HCT116 (cell line): ENCODE data around the gene DCTD. TPM values are rescaled to one million over a fixed set of nuclear protein-coding genes. Genes with fewer than 3 reads are reported as not detected.

Experiments
- ATAC-seq: fragments of 200-7000 bp; cut with Tn5 transposase; 2 replicates; pipeline ENCODE4 v1.9.1; 2020; ENCODE audit warnings: mild to moderate bottlenecking, moderate library complexity
- BruUV-seq: library from RNA; stranded (reverse); fragments of 400-500 nt; replicated peaks from 2 replicates; lab custom pipeline; 2021; lab: Mats Ljungman, UMichigan
- CTCF ChIA-PET: fragments of 300-600 bp; sonication (Branson Sonifier 250); formaldehyde crosslinking; loops from one replicate; lab custom pipeline; 2021; ENCODE audit warnings: antibody characterized with exemption; lab: Charles Lee
- POLR2A ChIA-PET: fragments of 300-600, 350-600 bp; sonication (Branson Sonifier 250); formaldehyde crosslinking; loops from one replicate; lab custom pipeline; 2021; ENCODE audit warnings: antibody characterized with exemption; lab: Charles Lee
- RAD21 ChIA-PET, 2 experiments: fragments of 300-600 bp; sonication (Branson Sonifier 250); formaldehyde crosslinking; loops; one replicate each; lab custom pipeline; 2023; ENCODE audit warnings: low total read pairs in 2 of 2; ENCODE audit not compliant: uncharacterized antibody in 2 of 2, unreplicated experiment in 2 of 2, low non-redundant PET in 1 of 2; lab: Charles Lee
- DNase-seq: peaks from one replicate; pipeline ENCODE4 v3.0.0-alpha.2; 2010; ENCODE audit warnings: low read depth, low spot score
- H2AFZ ChIP-seq: fragments of 200-600 bp; shearing (Covaris generic), sonication (generic); 2 replicates; pipeline ENCODE4 v1.6.1; 2017; ENCODE audit warnings: low read depth, mixed run types, mixed read lengths, antibody characterized with exemption, low read length; ENCODE audit not compliant: poor library complexity, severe bottlenecking
- H3K27ac ChIP-seq: 2 replicates; pipeline ENCODE4 v1.5.1; 2012; ENCODE audit warnings: low read depth, low read length
- H3K27me3 ChIP-seq: fragments of 200-600 bp; sonication (generic); 2 replicates; pipeline ENCODE4 v1.6.1; 2016; ENCODE audit warnings: mixed run types, low read length, mixed read lengths; ENCODE audit not compliant: insufficient read depth
- H3K36me3 ChIP-seq, 2 experiments: fragments of 200-500 bp in 1 of 2; fragments of 200-600 bp in 1 of 2; sonication (Bioruptor generic) in 1 of 2; sonication (generic) in 1 of 2; 2 replicates each; pipeline versions ENCODE4 v1.5.1 to v1.6.1; 2014 to 2016; ENCODE audit warnings: low read length in 2 of 2, inconsistent platforms in 1 of 2, mixed read lengths in 1 of 2, mixed run types in 1 of 2; ENCODE audit not compliant: insufficient read depth in 2 of 2, control insufficient read depth in 1 of 2
- H3K4me1 ChIP-seq, 2 experiments: fragments of 200-600 bp in 1 of 2; sonication (generic) in 1 of 2; 2 replicates each; pipeline versions ENCODE4 v1.5.1 to v1.6.1; 2012 to 2017; ENCODE audit warnings: low read length in 2 of 2, inconsistent platforms in 1 of 2, mild to moderate bottlenecking in 1 of 2, mixed read lengths in 1 of 2, mixed run types in 1 of 2, moderate library complexity in 1 of 2; ENCODE audit not compliant: insufficient read depth in 2 of 2, control insufficient read depth in 1 of 2
- H3K4me2 ChIP-seq: fragments of 200-600 bp; sonication (generic); 2 replicates; pipeline ENCODE4 v1.6.1; 2017; ENCODE audit warnings: mixed run types, low read length, mixed read lengths
- H3K4me3 ChIP-seq, 2 experiments: fragments of 200-600 bp in 1 of 2; sonication (generic) in 1 of 2; replicated peaks in 1 of 2; 2 replicates each; pipeline ENCODE4 v1.5.1; 2011 to 2016; ENCODE audit warnings: low read length in 2 of 2, control low read depth in 1 of 2, low read depth in 1 of 2, mild to moderate bottlenecking in 1 of 2, mixed read lengths in 1 of 2, mixed run types in 1 of 2
- H3K79me2 ChIP-seq: fragments of 200-600 bp; sonication (generic); 2 replicates; pipeline ENCODE4 v1.6.1; 2017; ENCODE audit warnings: mild to moderate bottlenecking, mixed run types, low read length, moderate library complexity, mixed read lengths; ENCODE audit not compliant: insufficient read depth
- H3K9ac ChIP-seq: fragments of 200-600 bp; sonication (generic); 2 replicates; pipeline ENCODE4 v1.6.1; 2016; ENCODE audit warnings: low read length, mixed read lengths
- H3K9me2 ChIP-seq: fragments of 200-600 bp; sonication (generic), shearing (Covaris generic); 2 replicates; pipeline ENCODE4 v1.6.1; 2017; ENCODE audit warnings: mixed run types, mild to moderate bottlenecking, moderate library complexity; ENCODE audit not compliant: insufficient read depth
- H3K9me3 ChIP-seq, 2 experiments: fragments of 200-500 bp in 1 of 2; fragments of 200-600 bp in 1 of 2; sonication (Bioruptor generic) in 1 of 2; sonication (generic) in 1 of 2; 2 replicates each; pipeline ENCODE4 v1.6.1; 2014 to 2017; ENCODE audit warnings: low read length in 2 of 2, mixed read lengths in 2 of 2, inconsistent platforms in 1 of 2, low read depth in 1 of 2, mild to moderate bottlenecking in 1 of 2, mixed run types in 1 of 2, moderate library complexity in 1 of 2; ENCODE audit not compliant: control insufficient read depth in 1 of 2, insufficient read depth in 1 of 2
- H4K20me1 ChIP-seq: fragments of 200-600 bp; sonication (generic), shearing (Covaris generic); 2 replicates; pipeline ENCODE4 v1.6.1; 2017; ENCODE audit warnings: mixed run types, mild to moderate bottlenecking, moderate library complexity; ENCODE audit not compliant: insufficient read depth
- CBX3 ChIP-seq: IDR thresholded peaks from 2 replicates; pipeline ENCODE4 v1.6.1; 2012; ENCODE audit warnings: low read depth
- CEBPB ChIP-seq: IDR thresholded peaks from 2 replicates; pipeline ENCODE4 v1.6.1; 2012; ENCODE audit warnings: low read depth
- EGR1 ChIP-seq: IDR thresholded peaks from 2 replicates; pipeline ENCODE4 v1.6.1; 2012; ENCODE audit warnings: low read depth
- ELF1 ChIP-seq: IDR thresholded peaks from 2 replicates; pipeline ENCODE4 v1.6.1; 2012; ENCODE audit warnings: low read depth, borderline replicate concordance
- EZH2phosphoT487 ChIP-seq: fragments of 200-600 bp; IDR thresholded peaks from 2 replicates; pipeline ENCODE4 v1.6.1; 2018; ENCODE audit warnings: antibody characterized with exemption, borderline replicate concordance
- FOSL1 ChIP-seq: IDR thresholded peaks from 2 replicates; pipeline ENCODE4 v1.6.1; 2012; ENCODE audit warnings: low read depth
- JUND ChIP-seq: IDR thresholded peaks from 2 replicates; pipeline ENCODE4 v1.6.1; 2012
- MAX ChIP-seq: IDR thresholded peaks from 2 replicates; pipeline ENCODE4 v1.6.1; 2012
- POLR2A ChIP-seq: IDR thresholded peaks from 2 replicates; pipeline ENCODE4 v1.7.0; 2011; ENCODE audit warnings: borderline replicate concordance; ENCODE audit not compliant: insufficient read depth, insufficient read length; ENCODE audit errors: extremely low read depth
- POLR2AphosphoS5 ChIP-seq: IDR thresholded peaks from 2 replicates; pipeline ENCODE4 v1.6.1; 2011; ENCODE audit warnings: mild to moderate bottlenecking, low read depth, low read length, moderate library complexity
- RAD21 ChIP-seq: IDR thresholded peaks from 2 replicates; pipeline ENCODE4 v1.6.1; 2012; ENCODE audit warnings: low read depth, mild to moderate bottlenecking
- SIN3A ChIP-seq: IDR thresholded peaks from 2 replicates; pipeline ENCODE4 v1.6.1; 2012; ENCODE audit warnings: low read depth
- ZBTB33 ChIP-seq: IDR thresholded peaks from 2 replicates; pipeline ENCODE4 v1.6.1; 2011; ENCODE audit warnings: mild to moderate bottlenecking, low read length, moderate library complexity; ENCODE audit not compliant: insufficient replicate concordance; ENCODE audit errors: extremely low read depth
- ZNF274 ChIP-seq: fragments of 200-500 bp; sonication (Bioruptor generic); IDR thresholded peaks from 2 replicates; pipeline ENCODE4 v1.6.1; 2014; ENCODE audit warnings: mild to moderate bottlenecking, low read depth, low read length, inconsistent platforms
- intact Hi-C: fragments of 100-400 bp; cut with micrococcal nuclease; formaldehyde crosslinking; loops from 2 replicates; pipeline ENCODE4 v1.10.0; 2022
- total RNA-seq: library from RNA; stranded (reverse); gene quantifications from one replicate; pipeline ENCODE4 v1.2.1, GENCODE V29; 2021; ENCODE audit not compliant: unreplicated experiment

Gene DCTD
- total RNA-seq, 1 experiment from 2014 or later: 96.3 TPM

- Histone ChIP-seq H3K4me2 (no peak overlapping the region), H3K9me3 (no peaks in the 10 kb centered on the region), H4K20me1 (no peaks in the 10 kb centered on the region), H3K79me2 (no peaks in the 10 kb centered on the region), H3K27me3 (no peaks in the 10 kb centered on the region)
- DNase-seq (no peak), ATAC-seq (no peak)
- intact Hi-C loops: no loop called here
- POLR2A ChIA-PET: no interaction called here
- no peak for TF ChIP-seq FOSL1
- TF ChIP-seq, all 23 proteins: peak for 0
- Histone ChIP-seq H2AFZ (no peak overlapping the region), H3K36me3 (no peaks in the 10 kb centered on the region), H3K4me1 (no peaks in the 10 kb centered on the region), H3K9me2 (no peaks in the 10 kb centered on the region), H3K4me3 (no peak overlapping the region), H3K27ac (no peak overlapping the region), H3K9ac (no peak overlapping the region)
- CTCF ChIA-PET: no interaction called here
- RAD21 ChIA-PET: no interaction called here
- no TSS peak for BruUV-seq
Observed at GRCh38 chr4:182875453-182876405, 41.5 kb downstream of the DCTD start.

DNA sequence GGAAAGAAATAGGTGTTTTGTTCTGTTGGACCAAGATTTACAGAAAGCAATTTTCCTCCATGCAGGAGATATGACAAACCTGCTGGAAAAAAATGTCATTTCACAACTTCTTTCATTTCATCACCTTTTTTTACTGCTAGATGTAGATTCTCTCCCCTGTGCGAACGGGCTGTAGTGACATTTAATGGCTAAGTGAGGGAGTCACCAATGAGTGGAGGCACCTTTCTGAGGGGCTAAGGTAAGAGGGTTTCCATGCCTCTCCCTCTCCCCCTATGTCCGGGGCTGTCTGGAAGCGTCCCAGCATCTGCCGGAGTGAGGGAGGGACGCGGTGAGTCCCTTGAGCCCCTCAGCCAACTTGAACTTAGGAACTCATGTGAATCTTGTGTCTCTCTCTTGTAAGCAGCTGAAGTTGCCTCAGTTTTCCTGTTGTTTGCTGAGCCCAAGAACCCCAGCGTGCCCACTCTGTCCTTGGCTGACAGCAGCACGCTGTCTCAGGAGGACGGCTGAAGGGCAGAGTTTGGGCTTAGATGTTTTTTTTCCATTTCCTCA lies 42.3 kb downstream of the DCTD start:
- Histone ChIP-seq H3K27ac (no peak overlapping the region), H3K9ac (no peak overlapping the region), H3K79me2 (no peaks in the 10 kb centered on the region), H3K27me3 (no peaks in the 10 kb centered on the region), H3K9me3 (no peaks in the 10 kb centered on the region), H3K4me1 (no peaks in the 10 kb centered on the region), H4K20me1 (no peaks in the 10 kb centered on the region), H3K4me2 (no peak overlapping the region), H3K4me3 (no peak overlapping the region), H2AFZ (no peak overlapping the region), H3K36me3 (no peaks in the 10 kb centered on the region), H3K9me2 (no peaks in the 10 kb centered on the region)
- ATAC-seq (no peak), DNase-seq (no peak)
- TF ChIP-seq EZH2phosphoT487: no peak
- no peak for TF ChIP-seq CBX3
- no peak for TF ChIP-seq CEBPB
- no peak for TF ChIP-seq RAD21
- no peak for TF ChIP-seq ZNF274
- TF ChIP-seq EGR1: no peak
- no peak for TF ChIP-seq POLR2AphosphoS5
- TF ChIP-seq MAX: no peak
- no peak for TF ChIP-seq POLR2A
- TF ChIP-seq FOSL1: no peak
- TF ChIP-seq SIN3A: no peak
- TF ChIP-seq ELF1: no peak
- TF ChIP-seq ZBTB33: no peak
- TF ChIP-seq JUND: no peak
- ChIA-PET POLR2A (no interaction called here), CTCF (no interaction called here), RAD21 (no interaction called here)
- no TSS peak for BruUV-seq
- intact Hi-C loops: no loop called here
